ENCODE data around the gene FRZB. TPM values are rescaled to one million over a fixed set of nuclear protein-coding genes. Genes with fewer than 3 reads are reported as not detected.

The FRZB gene
- polyA plus RNA-seq = not detected

GRCh38 chr2:182866461-182867406, at the start of gene FRZB:
Gene FRZB, minus strand, starts transcription at chr2:182866637. Its CDS starts 85 bp downstream, at chr2:182866552.
- no peak for DNase-seq
- H3K4me3 Mint-ChIP-seq = peak within 1 kb of the TSS in 2 of 5 donors; percentile 34 to 36

GRCh38 chr2:182915369-182916326, 49.2 kb upstream of the FRZB start:
- Mint-ChIP-seq H3K4me3 (no peak overlapping the region), H3K4me1 (peaks cover 6% of the 10 kb centered on the region in 2 donors), H3K9me3 (no peaks in the 10 kb centered on the region), H3K27me3 (ENCODE audit: low read depth in 3 of 3) (no peaks in the 10 kb centered on the region), H3K36me3 (peaks cover 0 to 11% (median 8%) of the 10 kb centered on the region in 3 donors), H3K27ac (no peak overlapping the region)
- no peak for DNase-seq

More at GRCh38 chr2:182866461-182867406, at the start of gene FRZB:
- no peak within 1 kb of the TSS for H3K27ac Mint-ChIP-seq
- H3K4me1 Mint-ChIP-seq = peaks cover 4 to 11% of the 10 kb centered on the region in 2 donors
- peaks cover 0 to 7% (median 2%) of the 10 kb centered on the region in 6 donors for H3K9me3 Mint-ChIP-seq
- peaks cover 5 to 31% (median 10%) of the 10 kb centered on the region in 3 donors for H3K27me3 Mint-ChIP-seq (ENCODE audit: low read depth in 3 of 3)
- H3K36me3 Mint-ChIP-seq = peaks cover 0 to 5% (median 0%) of the 10 kb centered on the region in 3 donors

GRCh38 chr2:182914852-182915251, 48.4 kb upstream of the FRZB start:
- H3K36me3 Mint-ChIP-seq = peaks cover 0 to 11% (median 8%) of the 10 kb centered on the region in 3 donors
- no peak overlapping the region for H3K27ac Mint-ChIP-seq
- DNase-seq = no peak

GRCh38 chr2:182913064-182913463, 46.6 kb upstream of the FRZB start:
- H3K9me3 Mint-ChIP-seq = no peaks in the 10 kb centered on the region

More at GRCh38 chr2:182914852-182915251, 48.4 kb upstream of the FRZB start:
- Mint-ChIP-seq H3K4me3 (no peak overlapping the region), H3K27me3 (ENCODE audit: low read depth in 3 of 3) (no peaks in the 10 kb centered on the region), H3K4me1 (peaks cover 0 to under 1% of the 10 kb centered on the region in 2 donors), H3K9me3 (no peaks in the 10 kb centered on the region)

GRCh38 chr2:182912518-182912915, 46.1 kb upstream of the FRZB start:
- Mint-ChIP-seq H3K27me3 (ENCODE audit: low read depth in 3 of 3) (no peaks in the 10 kb centered on the region), H3K9me3 (no peaks in the 10 kb centered on the region), H3K27ac (no peak overlapping the region), H3K4me1 (no peaks in the 10 kb centered on the region), H3K4me3 (no peak overlapping the region), H3K36me3 (peaks cover 4 to 11% (median 8%) of the 10 kb centered on the region in 3 donors)
- no peak for DNase-seq

More at GRCh38 chr2:182913064-182913463, 46.6 kb upstream of the FRZB start:
- DNase-seq = no peak
- H3K4me3 Mint-ChIP-seq = no peak overlapping the region
- no peaks in the 10 kb centered on the region for H3K4me1 Mint-ChIP-seq
- H3K27ac Mint-ChIP-seq = no peak overlapping the region
- no peaks in the 10 kb centered on the region for H3K27me3 Mint-ChIP-seq (ENCODE audit: low read depth in 3 of 3)
- H3K36me3 Mint-ChIP-seq = peaks cover 4 to 11% (median 8%) of the 10 kb centered on the region in 3 donors

GRCh38 chr2:182911813-182912517, 45.5 kb upstream of the FRZB start:
- Mint-ChIP-seq H3K9me3 (no peaks in the 10 kb centered on the region), H3K36me3 (peaks cover 4 to 11% (median 8%) of the 10 kb centered on the region in 3 donors), H3K27ac (no peak overlapping the region), H3K4me3 (no peak overlapping the region), H3K27me3 (ENCODE audit: low read depth in 3 of 3) (no peaks in the 10 kb centered on the region), H3K4me1 (no peaks in the 10 kb centered on the region)
- no peak for DNase-seq

- Mint-ChIP-seq H3K36me3 (peaks cover 4 to 11% (median 8%) of the 10 kb centered on the region in 3 donors), H3K4me3 (no peak overlapping the region), H3K27me3 (ENCODE audit: low read depth in 3 of 3) (no peaks in the 10 kb centered on the region), H3K4me1 (no peaks in the 10 kb centered on the region), H3K9me3 (no peaks in the 10 kb centered on the region), H3K27ac (no peak overlapping the region)
- DNase-seq = no peak
Measured at GRCh38 chr2:182910965-182911364, 44.5 kb upstream of the FRZB start.

GRCh38 chr2:182907081-182907830, 40.8 kb upstream of the FRZB start:
- H3K4me3 Mint-ChIP-seq = no peak overlapping the region
- H3K9me3 Mint-ChIP-seq = no peaks in the 10 kb centered on the region
- H3K27ac Mint-ChIP-seq = no peak overlapping the region
- no peak for DNase-seq
- H3K27me3 Mint-ChIP-seq (ENCODE audit: low read depth in 3 of 3) = no peaks in the 10 kb centered on the region
- peaks cover 0 to 4% (median 0%) of the 10 kb centered on the region in 3 donors for H3K36me3 Mint-ChIP-seq
- H3K4me1 Mint-ChIP-seq = no peaks in the 10 kb centered on the region

GRCh38 chr2:182906454-182906853, 40.0 kb upstream of the FRZB start:
- H3K4me1 Mint-ChIP-seq = no peaks in the 10 kb centered on the region
- no peaks in the 10 kb centered on the region for H3K27me3 Mint-ChIP-seq (ENCODE audit: low read depth in 3 of 3)
- H3K9me3 Mint-ChIP-seq = no peaks in the 10 kb centered on the region
- no peak for DNase-seq
- H3K36me3 Mint-ChIP-seq = peaks cover 0 to 4% (median 0%) of the 10 kb centered on the region in 3 donors
- no peak overlapping the region for H3K27ac Mint-ChIP-seq
- H3K4me3 Mint-ChIP-seq = no peak overlapping the region

- Mint-ChIP-seq H3K4me3 (no peak overlapping the region), H3K27ac (no peak overlapping the region), H3K9me3 (peaks cover 0 to 4% (median 0%) of the 10 kb centered on the region in 6 donors), H3K4me1 (no peaks in the 10 kb centered on the region), H3K27me3 (ENCODE audit: low read depth in 3 of 3) (no peaks in the 10 kb centered on the region), H3K36me3 (peaks cover 0 to 4% (median 0%) of the 10 kb centered on the region in 3 donors)
- DNase-seq = no peak
Measured at GRCh38 chr2:182904844-182905243, 38.4 kb upstream of the FRZB start.

GRCh38 chr2:182903566-182903965, 37.1 kb upstream of the FRZB start:
- Mint-ChIP-seq H3K4me1 (peaks cover 0 to 4% of the 10 kb centered on the region in 2 donors), H3K9me3 (peaks cover 0 to 4% (median 0%) of the 10 kb centered on the region in 6 donors), H3K27me3 (ENCODE audit: low read depth in 3 of 3) (no peaks in the 10 kb centered on the region), H3K4me3 (no peak overlapping the region), H3K36me3 (no peaks in the 10 kb centered on the region), H3K27ac (no peak overlapping the region)
- DNase-seq = no peak

GRCh38 chr2:182901748-182902147, 35.3 kb upstream of the FRZB start:
- DNase-seq = no peak
- H3K27ac Mint-ChIP-seq = no peak overlapping the region
- H3K4me1 Mint-ChIP-seq = peaks cover 0 to 4% of the 10 kb centered on the region in 2 donors
- H3K27me3 Mint-ChIP-seq (ENCODE audit: low read depth in 3 of 3) = peaks cover 0 to under 1% (median 0%) of the 10 kb centered on the region in 3 donors
- no peaks in the 10 kb centered on the region for H3K36me3 Mint-ChIP-seq
- no peak overlapping the region for H3K4me3 Mint-ChIP-seq
- H3K9me3 Mint-ChIP-seq = peaks cover 0 to 6% (median 0%) of the 10 kb centered on the region in 6 donors

Data from immature natural killer cell (primary cell).